Measurements from ENCODE around the gene FAM181A.

FAM181A gene
- 0 reads per million in 2 donors for total RNA-seq

GRCh38 chr14:93926873-93927799, at the start of gene FAM181A:
FAM181A (plus strand) TSS chr14:93927344; CDS start chr14:93928286, 942 bp downstream.
- no peak for DNase-seq

GRCh38 chr14:93878212-93878611, 48.9 kb upstream of the FAM181A start:
- DNase-seq = no peak

DNA sequence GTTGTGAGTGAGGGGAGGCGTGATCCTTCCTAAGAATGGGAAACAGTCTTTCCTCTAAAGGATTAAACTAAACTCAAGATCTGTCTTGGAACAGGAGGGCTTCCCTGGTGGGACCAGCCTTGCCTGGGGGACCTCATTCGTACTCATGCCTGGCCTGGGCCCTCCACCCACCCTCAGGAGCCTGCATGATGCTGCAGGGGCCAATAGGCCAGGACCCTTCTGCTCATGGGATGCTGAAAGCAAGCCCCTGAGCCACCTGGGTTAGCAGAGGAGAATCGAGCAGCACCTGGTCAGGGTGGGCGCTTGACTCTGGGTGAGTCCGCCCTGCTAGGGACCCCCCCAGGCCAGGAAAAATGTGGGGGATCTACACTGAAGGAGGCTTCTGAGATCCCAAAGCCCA, 48.3 kb upstream of the FAM181A start:
- no peak for DNase-seq

DNA sequence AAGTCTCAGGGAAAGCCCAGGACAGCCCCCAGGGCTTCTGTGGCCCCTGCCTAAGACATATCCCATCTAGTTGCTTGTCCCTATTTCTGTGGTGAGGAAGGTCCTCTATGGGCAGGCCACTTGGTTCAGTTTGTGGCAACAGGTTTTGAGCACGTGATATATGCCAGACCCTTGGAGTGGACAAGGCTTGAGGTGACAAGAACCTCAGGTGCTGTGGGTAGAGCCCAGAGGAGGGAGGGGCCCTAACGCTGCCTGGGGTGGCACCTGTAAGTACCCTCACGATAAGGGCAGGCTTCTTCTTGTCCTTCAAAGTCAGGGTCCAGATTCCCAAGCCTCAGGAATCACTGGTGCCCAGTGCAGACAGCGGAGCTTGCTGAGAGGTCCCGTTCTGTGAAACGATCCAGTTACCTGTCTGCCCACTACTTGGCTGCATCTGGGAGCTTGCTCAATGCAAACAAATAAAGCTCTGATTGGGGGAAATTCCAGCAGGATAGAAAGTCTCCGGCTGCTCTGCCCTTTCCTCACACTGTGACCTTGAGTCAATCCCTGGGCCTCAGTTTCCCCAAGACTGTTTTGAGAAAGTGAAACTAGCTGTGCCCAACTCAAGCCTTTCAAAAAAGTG, 47.7 kb upstream of the FAM181A start:
- DNase-seq = no peak

DNA sequence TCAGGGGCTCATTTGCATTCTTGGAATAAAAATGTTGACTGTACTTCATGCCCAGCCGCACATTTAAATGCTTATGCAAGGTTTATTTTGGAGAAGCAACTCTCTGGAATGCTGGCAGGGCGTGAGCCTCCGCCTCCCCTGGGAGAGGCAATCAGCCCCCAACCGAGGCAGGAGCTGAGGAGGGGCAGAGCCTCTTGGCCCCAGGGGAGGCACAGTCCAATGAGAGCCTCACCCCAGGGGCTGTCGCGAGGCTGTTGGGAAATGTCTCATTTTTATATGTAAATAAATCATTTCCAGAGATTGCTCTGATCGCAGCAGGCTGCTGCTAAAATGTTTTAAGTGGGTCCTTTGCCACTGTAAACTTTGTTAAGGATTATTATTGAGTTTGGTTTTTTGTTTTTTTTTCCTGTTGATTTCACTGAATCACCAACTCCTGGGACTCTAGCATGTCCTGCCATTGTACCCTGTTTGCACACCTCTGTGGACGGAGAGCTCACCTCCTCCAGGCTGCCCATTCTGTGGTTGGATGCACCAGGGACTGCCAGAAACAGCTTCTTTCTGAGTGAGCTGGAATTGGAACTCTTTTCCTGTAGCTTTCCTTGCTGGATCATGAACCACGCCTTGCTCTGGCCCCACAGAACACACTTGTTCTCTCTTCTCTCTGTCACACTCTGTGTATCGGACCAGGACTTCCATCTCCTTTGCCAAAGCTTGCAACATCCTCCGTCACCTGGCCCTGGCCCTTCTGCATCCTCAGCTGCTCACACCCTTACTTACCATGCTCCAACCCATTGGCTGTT, 46.9 kb upstream of the FAM181A start:
- DNase-seq = no peak

DNA sequence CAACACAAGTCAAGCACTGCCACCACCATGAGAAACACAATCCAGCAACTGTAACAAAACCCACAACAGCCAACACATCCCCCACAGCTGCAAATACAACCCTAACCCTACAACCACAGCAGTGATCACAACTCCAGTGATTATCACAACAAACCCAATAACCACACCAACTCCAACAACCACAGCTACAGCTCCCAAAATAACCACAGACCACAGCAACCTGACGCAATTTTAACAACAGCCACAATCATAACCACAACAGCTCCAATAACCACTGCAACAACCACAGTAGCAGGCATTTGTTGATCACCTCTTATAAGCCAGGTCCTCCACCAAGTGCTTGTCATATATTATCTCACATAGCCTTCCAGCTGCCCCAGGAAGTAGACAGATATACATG, 42.2 kb upstream of the FAM181A start:
- DNase-seq = no peak

- no peak for DNase-seq
Measured at GRCh38 chr14:93888995-93889394, 38.1 kb upstream of the FAM181A start.

DNA sequence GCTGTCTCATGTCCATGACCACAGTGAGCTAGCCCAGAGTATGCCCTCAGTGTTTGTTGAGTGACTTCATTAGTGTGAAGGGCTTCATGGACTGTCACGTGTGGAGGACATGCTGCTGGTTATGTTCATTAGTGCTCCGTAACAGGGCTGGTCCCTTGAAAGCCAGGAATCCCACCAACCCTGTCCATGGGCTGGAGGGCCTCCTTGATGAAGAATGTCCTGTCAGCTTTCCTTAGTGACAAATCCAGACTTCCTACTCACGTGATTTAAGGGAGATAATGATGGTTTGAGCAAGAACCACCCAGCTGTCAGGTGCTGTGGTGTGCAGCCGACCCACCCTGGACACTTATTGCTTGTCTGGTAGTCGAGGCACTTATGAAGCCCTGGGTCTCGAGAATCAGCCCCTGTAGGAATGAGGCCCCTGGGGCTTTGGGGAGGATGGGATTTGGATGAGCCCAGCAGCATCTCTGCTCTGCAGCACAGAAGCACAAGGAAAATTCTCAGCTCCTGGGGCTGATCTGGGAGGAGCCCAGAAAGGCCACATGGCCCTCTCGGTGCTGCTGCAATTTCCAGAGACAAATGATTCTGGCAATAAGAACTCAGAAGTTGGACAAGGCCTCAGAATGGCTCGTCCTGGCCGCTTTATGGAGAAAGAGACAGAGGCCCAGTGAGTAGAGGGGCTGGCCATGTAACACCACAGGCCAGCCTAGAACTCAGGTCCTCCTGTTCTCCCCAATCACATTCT, 37.2 kb upstream of the FAM181A start:
- DNase-seq = no peak

DNA sequence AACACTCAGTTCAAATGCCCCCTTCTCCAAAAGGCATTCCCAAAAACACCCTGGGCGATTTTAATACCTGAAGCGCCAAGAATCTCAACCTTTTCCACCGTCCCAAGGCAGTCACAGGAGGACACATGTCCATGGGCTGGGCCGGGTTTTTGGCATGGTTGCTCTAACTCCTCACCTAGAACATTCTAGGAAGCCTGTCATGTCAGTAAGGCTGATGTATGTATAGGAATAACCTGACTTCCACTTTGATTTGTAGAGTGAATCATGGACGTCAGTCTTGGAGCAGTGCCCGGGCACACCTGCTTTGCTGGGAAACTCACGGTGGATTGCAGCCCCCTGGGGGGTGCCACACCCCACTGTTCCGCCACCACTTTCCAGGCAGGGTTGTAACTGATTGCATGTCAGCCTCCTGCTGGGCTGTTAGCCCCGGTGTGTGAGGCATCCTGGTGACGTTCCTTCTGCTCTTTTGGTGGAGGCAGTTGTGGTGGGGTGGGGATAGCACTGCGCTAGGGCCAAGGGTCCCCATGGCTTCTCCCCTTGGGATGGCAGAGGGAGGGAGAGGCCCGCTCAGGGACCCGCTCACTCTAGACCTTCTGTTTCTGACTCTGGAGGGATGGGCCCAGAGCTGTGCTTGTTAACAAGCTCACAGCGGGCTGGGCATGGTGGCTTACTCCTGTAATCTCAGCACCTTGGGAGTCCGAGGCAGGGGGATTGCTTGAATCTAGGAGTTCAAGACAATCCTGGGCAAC, 35.2 kb upstream of the FAM181A start:
- DNase-seq = no peak

GRCh38 chr14:93892505-93892839, 34.7 kb upstream of the FAM181A start:
- DNase-seq = no peak

- DNase-seq = no peak
Measured at GRCh38 chr14:93892923-93893558, 34.1 kb upstream of the FAM181A start.

DNA sequence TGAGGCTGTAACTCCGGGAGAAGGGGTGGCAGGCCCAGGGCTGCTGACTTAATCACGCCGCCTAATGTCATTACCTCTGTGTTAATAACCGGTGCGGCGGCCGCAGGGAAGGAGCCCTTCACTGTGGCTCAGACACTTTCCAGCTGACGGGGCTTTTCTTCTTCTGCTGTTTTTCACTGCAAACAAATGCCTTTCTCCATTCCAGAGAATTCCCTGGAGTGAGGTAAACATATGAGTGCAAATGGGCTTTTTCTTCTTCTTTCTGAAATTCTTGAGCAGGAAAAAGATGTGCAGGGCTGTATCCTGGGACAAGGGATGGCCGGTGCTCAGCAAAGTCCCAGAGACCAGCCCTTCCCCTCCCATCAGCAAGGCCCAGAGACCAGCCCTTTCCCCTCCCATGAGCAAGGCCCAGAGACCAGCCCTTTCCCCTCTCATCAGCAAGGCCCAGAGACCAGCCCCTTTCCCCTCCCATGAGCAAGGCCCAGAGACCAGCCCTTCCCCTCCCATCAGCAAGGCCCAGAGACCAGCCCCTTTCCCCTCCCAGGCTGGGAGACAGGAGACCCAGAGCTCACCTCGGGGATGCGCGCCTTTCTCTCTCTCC, 33.4 kb upstream of the FAM181A start:
- DNase-seq = no peak

GRCh38 chr14:93895023-93895604, 32.0 kb upstream of the FAM181A start:
- DNase-seq = no peak

- DNase-seq = no peak
Measured at GRCh38 chr14:93897476-93897845, 29.7 kb upstream of the FAM181A start.

- DNase-seq = no peak
Measured at GRCh38 chr14:93898081-93898611, 29.0 kb upstream of the FAM181A start.

GRCh38 chr14:93898731-93899130, 28.4 kb upstream of the FAM181A start:
- DNase-seq = no peak

GRCh38 chr14:93901813-93902212, 25.3 kb upstream of the FAM181A start:
- DNase-seq = no peak

- DNase-seq = no peak
Measured at GRCh38 chr14:93902619-93903307, 24.4 kb upstream of the FAM181A start.

GRCh38 chr14:93903342-93904184, 23.6 kb upstream of the FAM181A start:
- no peak for DNase-seq
